ENCODE results near the gene CDX1. TPM values are rescaled to one million over a fixed set of nuclear protein-coding genes. Genes with fewer than 3 reads are reported as not detected.

Gene CDX1
- total and polyA plus RNA-seq, 12 donors: 0.11 to 0.32 (median 0.23) TPM; not detected in 7

DNA sequence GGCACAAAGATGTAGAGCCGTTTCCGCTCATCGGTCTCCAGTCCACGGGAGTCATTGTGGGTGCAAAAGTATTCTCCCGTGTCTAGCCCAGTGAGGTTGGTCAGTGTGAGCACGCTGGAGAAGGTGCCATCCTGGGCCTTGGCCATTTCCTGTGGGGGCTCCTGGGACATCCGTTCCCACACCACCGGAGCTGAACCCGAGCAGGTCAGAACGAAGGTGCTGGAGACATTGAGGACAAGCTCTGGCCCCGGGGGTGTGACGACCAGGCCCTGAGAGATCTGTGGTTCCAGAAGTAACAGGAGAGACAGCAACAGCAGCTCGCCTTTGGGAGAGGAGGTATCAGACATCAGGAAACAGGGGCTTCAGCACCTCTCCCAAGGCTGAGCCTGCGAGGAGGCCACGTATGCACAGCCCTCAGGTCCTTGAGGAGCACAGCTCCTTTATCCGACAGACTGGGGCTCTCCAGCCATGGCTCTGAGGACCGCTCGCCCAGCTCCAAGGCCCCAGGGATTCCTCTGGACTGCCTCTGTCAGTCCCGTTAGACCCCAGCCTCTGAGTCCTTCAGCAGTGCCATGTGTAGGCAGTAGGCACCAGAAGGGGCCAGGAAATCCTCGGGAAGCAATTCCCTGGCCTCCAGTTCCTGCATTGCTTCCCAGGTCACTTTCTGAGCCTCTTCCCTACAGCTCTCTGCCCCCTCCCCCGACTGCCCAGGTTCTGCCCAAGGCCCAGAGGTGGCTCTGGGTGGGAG is 30.8 kb upstream of the CDX1 start:
- peaks cover 22 to 36% of the 10 kb centered on the region in 2 donors for H3K4me1 ChIP-seq (replicated peaks in 1 of 2)
- H3K9me3 ChIP-seq (replicated peaks in 1 of 3): no peaks in the 10 kb centered on the region
- no peak for DNase-seq
- TF ChIP-seq, protein P1, sequence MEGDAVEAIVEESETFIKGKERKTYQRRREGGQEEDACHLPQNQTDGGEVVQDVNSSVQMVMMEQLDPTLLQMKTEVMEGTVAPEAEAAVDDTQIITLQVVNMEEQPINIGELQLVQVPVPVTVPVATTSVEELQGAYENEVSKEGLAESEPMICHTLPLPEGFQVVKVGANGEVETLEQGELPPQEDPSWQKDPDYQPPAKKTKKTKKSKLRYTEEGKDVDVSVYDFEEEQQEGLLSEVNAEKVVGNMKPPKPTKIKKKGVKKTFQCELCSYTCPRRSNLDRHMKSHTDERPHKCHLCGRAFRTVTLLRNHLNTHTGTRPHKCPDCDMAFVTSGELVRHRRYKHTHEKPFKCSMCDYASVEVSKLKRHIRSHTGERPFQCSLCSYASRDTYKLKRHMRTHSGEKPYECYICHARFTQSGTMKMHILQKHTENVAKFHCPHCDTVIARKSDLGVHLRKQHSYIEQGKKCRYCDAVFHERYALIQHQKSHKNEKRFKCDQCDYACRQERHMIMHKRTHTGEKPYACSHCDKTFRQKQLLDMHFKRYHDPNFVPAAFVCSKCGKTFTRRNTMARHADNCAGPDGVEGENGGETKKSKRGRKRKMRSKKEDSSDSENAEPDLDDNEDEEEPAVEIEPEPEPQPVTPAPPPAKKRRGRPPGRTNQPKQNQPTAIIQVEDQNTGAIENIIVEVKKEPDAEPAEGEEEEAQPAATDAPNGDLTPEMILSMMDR (IDR thresholded peaks at IDR 0.05): no peak
- no peak for TF ChIP-seq POLR2A (IDR thresholded peaks at IDR 0.05)
- H3K36me3 ChIP-seq (replicated peaks in 1 of 2): peaks cover 0 to 3% of the 10 kb centered on the region in 2 donors
- no peaks in the 10 kb centered on the region for H3K27me3 ChIP-seq
- intact Hi-C loops (cut with DNase I): no loop called here
- H3K27ac ChIP-seq: peak overlapping the region in 2 of 5 donors; percentile 82 to 92
- no peak overlapping the region for H3K4me3 ChIP-seq
- 77 to 83% (median 80%) methylated on average over 8 to 21 of the region's 21 CpGs for WGBS, 4 donors

DNA sequence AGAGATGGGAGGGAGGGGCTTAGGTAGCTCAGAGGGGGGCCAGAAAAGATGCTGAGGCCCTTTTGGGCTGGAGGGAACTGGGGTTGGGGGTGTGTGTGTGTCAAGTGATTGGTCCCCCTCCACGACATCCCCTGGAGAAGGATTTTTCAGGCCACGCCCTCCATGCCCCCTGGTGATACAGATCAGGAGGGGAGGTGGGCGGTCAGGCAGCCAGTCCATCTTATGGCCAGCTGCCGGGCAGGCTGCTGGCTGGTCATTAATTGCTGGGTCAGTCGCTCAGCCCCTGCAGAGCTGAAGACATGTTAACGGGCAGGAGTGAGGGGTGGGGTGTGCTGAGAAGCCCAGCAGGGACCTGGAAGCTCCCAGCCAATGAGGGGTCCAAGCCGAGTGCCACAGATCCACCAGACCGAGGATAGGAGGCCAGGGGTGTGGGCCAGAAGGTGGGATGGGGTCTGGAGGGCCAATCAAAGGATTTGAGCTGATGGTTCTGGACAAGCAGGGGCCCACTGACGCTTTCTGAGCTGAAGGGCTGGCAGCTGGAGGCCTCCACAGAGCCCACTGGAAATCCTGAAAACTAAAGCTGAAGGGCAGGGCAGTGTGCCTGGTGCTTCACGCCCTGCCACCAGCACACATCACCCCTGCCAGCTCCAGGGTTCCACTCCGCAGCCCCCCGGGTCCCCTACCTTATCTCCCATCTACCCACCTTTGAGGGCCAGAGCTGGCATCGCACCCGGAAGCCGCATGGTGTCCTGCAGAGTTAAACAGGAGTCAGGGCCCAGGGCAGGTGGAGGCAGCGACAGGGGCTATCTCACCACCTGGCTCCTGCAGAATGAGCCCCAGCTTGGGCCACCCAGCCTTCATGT is 30.0 kb upstream of the CDX1 start:
- 63 to 85% (median 76%) methylated on average over 4 to 16 of the region's 16 CpGs for WGBS, 4 donors
- TF ChIP-seq POLR2A (IDR thresholded peaks at IDR 0.05): no peak
- TF ChIP-seq, protein P1 (IDR thresholded peaks at IDR 0.05): no peak

DNA sequence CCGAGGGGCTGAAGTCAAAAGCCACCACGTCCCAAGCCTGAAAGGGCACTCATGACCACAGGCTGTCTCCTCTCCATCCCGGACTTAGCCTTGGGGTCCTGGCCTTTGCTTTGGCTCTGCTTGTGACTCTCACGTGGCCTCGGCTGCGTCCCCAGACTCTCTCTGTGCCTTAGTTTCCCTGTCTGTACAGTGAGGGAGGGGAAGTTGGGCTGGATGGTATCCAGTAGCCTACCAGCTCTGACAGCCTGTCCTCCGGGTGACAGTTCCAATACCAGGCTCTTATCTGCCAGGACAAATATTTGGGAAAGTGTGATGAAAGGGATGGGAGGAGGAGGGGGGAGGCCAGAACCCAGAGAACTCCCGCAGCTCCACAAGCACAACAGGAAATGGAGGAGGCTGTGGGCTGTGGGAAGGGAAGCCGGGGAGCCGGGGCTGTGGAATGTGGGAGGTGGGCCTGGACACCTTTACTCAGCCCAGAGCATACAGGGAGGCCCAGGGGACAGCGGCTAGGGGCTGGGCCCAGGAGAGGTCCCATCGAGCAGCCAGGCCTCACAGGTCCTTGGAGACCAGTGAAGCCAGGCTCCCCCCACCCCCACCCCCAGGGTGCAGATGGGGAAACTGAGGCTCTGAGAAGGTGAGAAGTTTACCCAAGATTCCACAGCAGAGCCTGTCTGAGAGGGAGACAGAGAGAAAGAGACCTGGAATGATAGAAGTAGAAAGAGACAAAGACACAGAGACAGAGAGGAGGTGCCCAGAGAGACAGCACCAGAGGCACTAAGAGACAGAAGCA is 29.2 kb upstream of the CDX1 start:
- Histone ChIP-seq H3K27ac (peak overlapping the region in 3 of 5 donors; percentile 47 to 92 (median 82)), H3K4me1 (replicated peaks in 1 of 2) (peaks cover 22 to 49% of the 10 kb centered on the region in 2 donors), H3K9me3 (replicated peaks in 1 of 3) (no peaks in the 10 kb centered on the region), H3K4me3 (no peak overlapping the region), H3K27me3 (no peaks in the 10 kb centered on the region), H3K36me3 (replicated peaks in 1 of 2) (peaks cover 0 to 3% of the 10 kb centered on the region in 2 donors)
- no peak for TF ChIP-seq POLR2A (IDR thresholded peaks at IDR 0.05)
- TF ChIP-seq, protein P1 (IDR thresholded peaks at IDR 0.05): no peak
- 29 to 63% (median 48%) methylated on average over 7 to 12 of the region's 12 CpGs for WGBS, 4 donors
- DNase-seq: peak in 1 of 7 donors; percentile 45
- intact Hi-C loops (cut with DNase I): no loop called here

More for the DNA sequence above, 30.0 kb upstream of the CDX1 start:
- Histone ChIP-seq H3K27me3 (no peaks in the 10 kb centered on the region), H3K27ac (peak overlapping the region in 2 of 5 donors; percentile 82 to 92), H3K9me3 (replicated peaks in 1 of 3) (no peaks in the 10 kb centered on the region), H3K36me3 (replicated peaks in 1 of 2) (peaks cover 0 to 3% of the 10 kb centered on the region in 2 donors), H3K4me1 (replicated peaks in 1 of 2) (peaks cover 22 to 42% of the 10 kb centered on the region in 2 donors), H3K4me3 (no peak overlapping the region)
- intact Hi-C loops (cut with DNase I): no loop called here
- DNase-seq: no peak

Measured in adrenal gland (tissue), 12 donors.